Measurements from ENCODE around the gene ZNF35. TPM values are rescaled to one million over a fixed set of nuclear protein-coding genes. Genes with fewer than 3 reads are reported as not detected.

ZNF35 gene
- 4.8 and 5.5 TPM in 2 replicates for total RNA-seq

DNA sequence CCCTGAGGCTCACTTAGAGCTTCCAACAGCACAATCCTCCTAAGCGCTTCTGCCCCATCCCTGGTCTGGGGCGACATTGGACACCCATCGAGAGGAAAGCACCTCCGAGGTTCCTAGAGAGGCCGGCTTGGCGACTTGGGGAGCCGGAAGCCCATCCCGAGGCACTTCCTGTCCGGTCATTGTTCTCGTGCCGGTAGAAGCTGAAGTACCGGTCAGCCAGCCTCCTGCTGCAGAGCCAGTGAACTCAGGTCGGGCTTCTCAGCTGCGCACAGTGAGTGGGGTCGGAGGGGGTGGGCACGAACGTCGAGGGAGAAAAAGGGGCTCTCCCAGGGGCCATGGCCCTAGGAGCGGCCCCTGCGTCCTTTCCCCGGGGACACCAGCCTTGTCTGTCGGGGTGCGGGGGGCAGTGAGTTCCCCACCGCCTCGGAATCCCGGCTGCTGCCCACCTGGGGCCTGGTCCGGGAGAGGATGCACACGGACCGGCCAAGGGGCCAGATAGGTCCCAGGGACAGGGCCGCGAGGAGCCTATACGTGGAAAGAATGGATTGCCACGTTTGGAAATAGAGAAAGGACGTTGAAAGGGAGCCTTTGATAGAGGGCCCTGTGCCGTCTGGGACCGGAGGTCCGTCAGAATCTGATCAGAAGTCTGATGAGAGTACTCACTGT is at the start of gene ZNF35:
ZNF35 (plus strand) TSS at position 169 of the 666 bp plus-strand sequence. CDS start 2,336 bp downstream, outside the sequence.
- Mint-ChIP-seq H3K4me1 (ENCODE audit: low read depth) (no peaks in the 10 kb centered on the region), H3K27me3 (ENCODE audit: insufficient read depth) (no peaks in the 10 kb centered on the region), H3K27ac (peak within 1 kb of the TSS; percentile 40), H3K36me3 (ENCODE audit: low read depth) (peaks cover 20% of the 10 kb centered on the region), H3K9me3 (peaks cover 42% of the 10 kb centered on the region), H3K4me3 (peak within 1 kb of the TSS; percentile 86)
- intact Hi-C loops (cut with micrococcal nuclease), result loop anchor here (1.0 to 10.0 kb wide), 2 partner anchors 24 to 76 kb away; partner anchors contain the start of gene ZNF501
- peak; percentile 1 for DNase-seq (ENCODE audit: low spot score)

DNA sequence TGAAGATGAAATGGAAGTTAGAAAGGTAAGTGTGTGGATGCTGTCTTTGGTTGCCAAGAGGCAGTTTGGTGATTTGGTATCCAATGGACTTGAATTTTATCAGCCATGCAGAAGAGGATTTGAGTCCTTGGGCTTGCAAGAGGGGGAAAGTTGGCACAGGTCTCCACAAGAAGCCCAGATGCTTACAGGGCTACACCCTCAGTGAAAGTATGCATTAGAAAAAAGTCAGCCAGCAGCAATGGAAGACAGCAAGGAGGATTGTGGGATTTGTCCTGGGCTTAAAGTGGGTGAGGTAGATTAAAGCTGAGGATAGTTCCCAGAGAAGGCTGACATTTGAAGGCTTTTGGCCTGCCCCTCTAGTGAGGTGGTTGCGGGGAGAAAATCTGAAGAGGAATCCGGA is 46.8 kb upstream of the ZNF35 start:
- no peaks in the 10 kb centered on the region for H3K4me1 Mint-ChIP-seq (ENCODE audit: low read depth)
- no peak overlapping the region for H3K27ac Mint-ChIP-seq
- peaks cover 24% of the 10 kb centered on the region for H3K9me3 Mint-ChIP-seq
- peaks cover 1% of the 10 kb centered on the region for H3K36me3 Mint-ChIP-seq (ENCODE audit: low read depth)
- intact Hi-C loops (cut with micrococcal nuclease), result no loop called here
- no peaks in the 10 kb centered on the region for H3K27me3 Mint-ChIP-seq (ENCODE audit: insufficient read depth)
- no peak overlapping the region for H3K4me3 Mint-ChIP-seq
- no peak for DNase-seq (ENCODE audit: low spot score)

DNA sequence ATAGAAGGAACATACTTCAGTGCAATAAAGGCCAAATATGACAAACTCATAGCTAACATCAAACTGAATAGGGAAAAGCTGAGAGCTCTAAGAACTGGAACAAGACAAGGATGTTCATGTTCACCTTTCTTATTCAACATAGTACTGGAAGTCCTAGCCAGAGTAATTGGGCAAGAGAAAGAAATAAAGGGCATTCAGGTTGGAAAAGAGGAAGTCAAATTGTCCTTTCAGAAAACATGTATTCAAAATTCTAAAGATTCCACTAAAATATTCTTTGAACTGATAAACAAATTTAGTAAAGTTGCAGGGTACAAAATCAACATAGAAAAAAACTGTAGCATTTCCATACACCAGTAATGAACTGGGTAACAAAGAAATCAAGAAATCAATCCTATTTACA is 35.9 kb upstream of the ZNF35 start:
- Mint-ChIP-seq H3K36me3 (ENCODE audit: low read depth) (no peaks in the 10 kb centered on the region), H3K27ac (no peak overlapping the region)

DNA sequence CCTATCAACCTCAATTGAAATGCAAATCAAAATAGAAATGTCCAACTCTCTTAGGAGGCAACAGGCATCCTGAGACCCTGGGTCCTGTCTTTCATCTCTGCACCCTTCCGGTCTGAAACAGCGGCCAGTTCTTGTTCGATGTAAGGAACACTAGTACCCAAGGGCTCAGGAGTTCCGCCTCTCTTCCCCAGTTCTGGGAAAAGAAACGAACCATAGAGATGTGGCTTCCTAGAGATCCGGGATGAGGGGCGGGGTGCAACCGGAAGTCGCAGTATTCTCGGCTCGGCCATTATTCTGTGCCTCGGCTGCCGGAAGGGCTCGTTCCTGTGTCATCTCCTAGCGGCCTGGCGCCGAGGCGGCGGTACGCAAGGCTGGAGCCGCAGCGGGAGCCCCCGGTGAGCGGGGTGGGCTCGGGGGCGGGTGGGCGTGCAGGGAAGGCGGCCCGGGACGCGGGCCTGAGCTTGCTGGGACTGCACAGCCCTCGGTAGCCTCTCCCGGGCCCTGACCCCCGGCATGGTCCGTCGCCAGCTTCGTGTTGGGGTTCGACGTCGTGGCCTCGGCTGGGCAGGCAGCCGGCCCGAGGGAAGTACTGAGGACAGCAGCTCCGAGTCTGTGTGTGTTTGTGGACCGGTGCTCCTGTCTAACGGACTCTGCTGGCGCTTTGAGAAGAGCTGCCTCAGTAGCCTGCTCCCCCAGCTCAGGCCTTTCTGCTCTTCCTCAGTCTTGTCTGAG is 23.6 kb upstream of the ZNF35 start, which contains the start of gene ZNF197:
ZNF197 (plus strand) TSS at position 288 of the 732 bp plus-strand sequence. CDS start 4,119 bp downstream, outside the sequence.
- peaks cover 25% of the 10 kb centered on the region for H3K4me1 Mint-ChIP-seq (ENCODE audit: low read depth)
- H3K9me3 Mint-ChIP-seq, result peaks cover 8% of the 10 kb centered on the region
- peak; percentile 54 for DNase-seq (ENCODE audit: low spot score)
- H3K27me3 Mint-ChIP-seq (ENCODE audit: insufficient read depth), result no peaks in the 10 kb centered on the region
- H3K4me3 Mint-ChIP-seq, result peak within 1 kb of the TSS; percentile 90
- peak within 1 kb of the TSS; percentile 80 for H3K27ac Mint-ChIP-seq
- H3K36me3 Mint-ChIP-seq (ENCODE audit: low read depth), result peaks cover 17% of the 10 kb centered on the region
- intact Hi-C loops (cut with micrococcal nuclease), result loop anchor here (1.0 to 10.0 kb wide), 9 partner anchors 23 to 930 kb away; partner anchors contain the start of genes ABHD5, KIAA1143, KIF15 and TCAIM

More for the DNA sequence above, 35.9 kb upstream of the ZNF35 start:
- Mint-ChIP-seq H3K27me3 (ENCODE audit: insufficient read depth) (peaks cover 2% of the 10 kb centered on the region), H3K4me1 (ENCODE audit: low read depth) (no peaks in the 10 kb centered on the region), H3K9me3 (peaks cover 13% of the 10 kb centered on the region), H3K4me3 (no peak overlapping the region)
- intact Hi-C loops (cut with micrococcal nuclease), result no loop called here
- DNase-seq (ENCODE audit: low spot score), result no peak

DNA sequence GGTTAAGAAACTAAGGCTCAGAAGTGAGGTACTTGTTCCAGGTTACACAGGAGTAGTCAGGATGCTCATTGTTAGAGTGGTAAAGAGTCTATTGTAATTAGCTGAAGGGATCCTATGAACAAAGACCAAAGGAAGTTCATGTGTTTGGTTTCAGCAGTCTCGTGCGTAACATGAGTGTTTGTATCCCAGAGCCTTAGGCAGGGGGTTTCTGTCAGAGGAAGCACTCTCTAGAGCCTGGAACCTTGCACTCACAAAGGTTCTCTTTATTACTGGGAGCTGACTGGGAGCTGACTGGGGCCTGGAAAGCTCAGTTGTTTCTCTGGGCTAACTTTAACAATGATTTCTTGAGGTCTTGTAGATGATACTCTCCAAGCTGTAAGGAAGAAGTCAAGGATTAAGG is 19.8 kb upstream of the ZNF35 start:
- Mint-ChIP-seq H3K27ac (no peak overlapping the region), H3K27me3 (ENCODE audit: insufficient read depth) (no peaks in the 10 kb centered on the region), H3K4me3 (no peak overlapping the region), H3K9me3 (peaks cover 8% of the 10 kb centered on the region), H3K36me3 (ENCODE audit: low read depth) (peaks cover 43% of the 10 kb centered on the region), H3K4me1 (ENCODE audit: low read depth) (peaks cover 25% of the 10 kb centered on the region)
- intact Hi-C loops (cut with micrococcal nuclease), result loop anchor here (10.0 kb wide), 1 partner anchor 934 kb away; the partner anchor contains the start of gene ABHD5
- DNase-seq (ENCODE audit: low spot score), result no peak

DNA sequence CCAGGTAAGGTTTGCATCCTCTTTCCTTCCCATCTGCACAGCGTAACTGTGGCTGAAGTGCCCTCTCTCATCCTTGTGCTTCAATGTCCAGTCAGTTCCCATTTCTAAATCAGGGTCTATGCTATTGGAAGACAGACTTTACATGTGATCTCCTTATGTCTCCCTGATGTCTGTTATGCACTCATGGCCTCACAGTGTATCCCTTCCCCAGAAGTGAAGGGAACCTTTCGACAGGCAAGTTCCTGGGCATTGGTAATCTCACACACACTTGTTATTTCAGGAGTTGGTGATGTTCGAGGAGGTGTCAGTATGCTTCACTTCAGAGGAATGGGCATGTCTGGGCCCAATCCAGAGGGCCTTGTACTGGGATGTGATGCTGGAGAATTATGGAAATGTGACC is 16.3 kb upstream of the ZNF35 start:
- peaks cover 24% of the 10 kb centered on the region for H3K9me3 Mint-ChIP-seq
- DNase-seq (ENCODE audit: low spot score), result no peak
- peaks cover 65% of the 10 kb centered on the region for H3K36me3 Mint-ChIP-seq (ENCODE audit: low read depth)
- intact Hi-C loops (cut with micrococcal nuclease), result no loop called here
- H3K4me1 Mint-ChIP-seq (ENCODE audit: low read depth), result peaks cover 4% of the 10 kb centered on the region
- H3K27me3 Mint-ChIP-seq (ENCODE audit: insufficient read depth), result no peaks in the 10 kb centered on the region
- H3K27ac Mint-ChIP-seq, result no peak overlapping the region
- no peak overlapping the region for H3K4me3 Mint-ChIP-seq

DNA sequence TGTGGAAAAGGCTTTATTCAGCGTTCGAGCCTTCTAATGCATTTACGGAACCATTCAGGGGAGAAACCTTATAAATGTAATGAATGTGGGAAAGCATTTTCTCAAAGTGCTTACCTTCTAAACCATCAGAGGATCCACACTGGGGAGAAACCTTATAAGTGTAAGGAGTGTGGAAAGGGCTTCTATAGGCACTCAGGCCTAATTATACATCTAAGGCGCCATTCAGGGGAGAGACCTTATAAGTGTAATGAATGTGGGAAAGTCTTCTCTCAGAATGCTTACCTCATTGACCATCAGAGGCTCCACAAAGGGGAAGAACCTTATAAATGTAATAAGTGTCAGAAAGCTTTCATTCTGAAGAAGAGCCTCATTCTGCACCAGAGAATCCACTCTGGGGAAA is 6.2 kb upstream of the ZNF35 start:
- intact Hi-C loops (cut with micrococcal nuclease), result loop anchor here (10.0 kb wide), 1 partner anchor 82 kb away; the partner anchor contains the start of gene ZNF501
- DNase-seq (ENCODE audit: low spot score), result no peak
- H3K9me3 Mint-ChIP-seq, result peaks cover 84% of the 10 kb centered on the region

DNA sequence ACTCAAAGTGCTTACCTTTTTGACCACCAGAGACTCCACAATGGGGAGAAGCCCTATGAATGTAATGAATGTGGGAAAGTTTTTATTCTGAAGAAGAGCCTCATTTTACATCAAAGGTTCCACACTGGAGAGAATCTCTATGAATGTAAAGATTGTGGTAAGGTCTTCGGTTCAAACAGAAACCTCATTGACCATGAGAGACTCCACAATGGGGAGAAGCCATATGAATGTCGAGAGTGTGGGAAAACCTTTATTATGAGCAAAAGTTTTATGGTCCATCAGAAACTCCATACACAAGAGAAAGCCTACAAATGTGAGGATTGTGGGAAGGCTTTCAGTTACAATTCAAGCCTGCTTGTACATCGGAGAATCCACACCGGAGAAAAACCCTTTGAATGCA is 5.5 kb upstream of the ZNF35 start:
- Mint-ChIP-seq H3K4me3 (no peak overlapping the region), H3K4me1 (ENCODE audit: low read depth) (no peaks in the 10 kb centered on the region), H3K27ac (no peak overlapping the region), H3K36me3 (ENCODE audit: low read depth) (peaks cover 56% of the 10 kb centered on the region), H3K27me3 (ENCODE audit: insufficient read depth) (no peaks in the 10 kb centered on the region), H3K9me3 (peaks cover 85% of the 10 kb centered on the region)
- intact Hi-C loops (cut with micrococcal nuclease), result loop anchor here (10.0 kb wide), 1 partner anchor 82 kb away; the partner anchor contains the start of gene ZNF501
- DNase-seq (ENCODE audit: low spot score), result no peak

More for the DNA sequence above, 6.2 kb upstream of the ZNF35 start:
- Mint-ChIP-seq H3K27me3 (ENCODE audit: insufficient read depth) (no peaks in the 10 kb centered on the region), H3K4me3 (no peak overlapping the region), H3K36me3 (ENCODE audit: low read depth) (peaks cover 58% of the 10 kb centered on the region), H3K27ac (no peak overlapping the region), H3K4me1 (ENCODE audit: low read depth) (no peaks in the 10 kb centered on the region)

DNA sequence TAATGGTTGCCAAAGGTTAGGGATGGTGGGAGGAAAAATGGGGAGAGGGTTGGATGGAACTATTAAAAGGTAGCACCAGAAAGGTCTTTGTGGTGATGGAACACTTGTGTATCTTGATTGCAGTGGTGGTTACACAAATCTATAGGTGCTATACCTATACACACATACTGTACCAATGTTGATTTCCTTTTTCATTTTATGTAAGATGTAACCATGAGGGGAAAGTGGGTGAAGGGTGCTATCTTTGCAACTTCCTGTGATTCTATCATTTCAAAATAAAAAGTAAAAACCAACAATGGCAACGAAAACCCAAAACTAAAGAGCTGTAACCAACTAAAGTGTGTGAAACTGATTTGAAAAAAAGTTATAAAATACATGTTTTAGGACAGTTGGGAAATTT is 761 bp upstream of the ZNF35 start:
- Mint-ChIP-seq H3K27ac (no peak overlapping the region), H3K4me3 (peak overlapping the region; percentile 86), H3K36me3 (ENCODE audit: low read depth) (peaks cover 28% of the 10 kb centered on the region), H3K27me3 (ENCODE audit: insufficient read depth) (no peaks in the 10 kb centered on the region), H3K9me3 (peaks cover 45% of the 10 kb centered on the region), H3K4me1 (ENCODE audit: low read depth) (no peaks in the 10 kb centered on the region)
- intact Hi-C loops (cut with micrococcal nuclease), result loop anchor here (1.0 to 10.0 kb wide), 2 partner anchors 23 to 77 kb away; partner anchors contain the start of gene ZNF501
- no peak for DNase-seq (ENCODE audit: low spot score)

DNA sequence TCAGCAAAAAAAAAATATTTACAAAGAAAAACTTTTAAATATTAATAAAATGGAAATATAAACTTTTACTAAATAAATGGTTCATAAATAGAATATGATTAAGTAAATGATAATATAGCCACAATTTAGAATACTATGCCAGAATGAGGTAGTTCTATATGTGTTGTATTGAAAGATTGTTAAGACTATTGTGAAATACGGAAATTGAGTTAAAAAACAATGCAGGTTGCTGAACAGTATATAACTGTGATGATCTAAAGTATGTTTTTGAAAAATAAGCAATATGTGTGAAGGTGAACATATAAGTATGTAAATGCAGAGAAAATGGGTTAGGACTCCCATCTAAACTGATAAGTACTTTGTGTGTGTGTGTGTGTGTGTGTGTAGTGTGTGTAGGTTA is 1.2 kb downstream of the ZNF35 start:
- Mint-ChIP-seq H3K27ac (no peak overlapping the region), H3K36me3 (ENCODE audit: low read depth) (peaks cover 25% of the 10 kb centered on the region)

DNA sequence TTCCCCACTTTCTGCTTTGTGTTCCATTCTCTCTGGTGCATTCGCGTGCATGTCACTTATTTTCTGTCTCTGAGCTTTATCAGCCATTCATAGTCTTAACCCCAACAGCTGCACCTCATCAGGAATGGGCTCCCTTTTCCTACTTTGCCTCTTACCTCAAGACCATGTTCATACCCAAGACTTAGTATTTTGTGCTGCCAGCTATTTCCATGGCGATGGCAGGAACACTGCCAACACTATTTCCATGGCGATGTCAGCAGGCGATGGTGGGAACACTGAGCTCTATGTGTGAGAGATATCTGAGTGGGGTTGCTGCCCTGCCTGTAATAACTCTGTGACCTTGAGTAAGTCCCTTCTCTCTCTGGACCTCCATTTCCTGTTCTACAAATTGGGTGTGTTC is 5.5 kb downstream of the ZNF35 start:
- no peaks in the 10 kb centered on the region for H3K4me1 Mint-ChIP-seq (ENCODE audit: low read depth)
- intact Hi-C loops (cut with micrococcal nuclease), result no loop called here
- no peaks in the 10 kb centered on the region for H3K27me3 Mint-ChIP-seq (ENCODE audit: insufficient read depth)
- H3K9me3 Mint-ChIP-seq, result peaks cover 41% of the 10 kb centered on the region
- H3K36me3 Mint-ChIP-seq (ENCODE audit: low read depth), result peaks cover 42% of the 10 kb centered on the region
- no peak for DNase-seq (ENCODE audit: low spot score)
- no peak overlapping the region for H3K27ac Mint-ChIP-seq
- H3K4me3 Mint-ChIP-seq, result no peak overlapping the region

More for the DNA sequence above, 1.2 kb downstream of the ZNF35 start:
- Mint-ChIP-seq H3K9me3 (peaks cover 46% of the 10 kb centered on the region), H3K4me3 (no peak overlapping the region), H3K27me3 (ENCODE audit: insufficient read depth) (no peaks in the 10 kb centered on the region), H3K4me1 (ENCODE audit: low read depth) (no peaks in the 10 kb centered on the region)
- no peak for DNase-seq (ENCODE audit: low spot score)
- intact Hi-C loops (cut with micrococcal nuclease), result loop anchor here (10.0 kb wide), 1 partner anchor 75 kb away; the partner anchor contains the start of gene ZNF501

DNA sequence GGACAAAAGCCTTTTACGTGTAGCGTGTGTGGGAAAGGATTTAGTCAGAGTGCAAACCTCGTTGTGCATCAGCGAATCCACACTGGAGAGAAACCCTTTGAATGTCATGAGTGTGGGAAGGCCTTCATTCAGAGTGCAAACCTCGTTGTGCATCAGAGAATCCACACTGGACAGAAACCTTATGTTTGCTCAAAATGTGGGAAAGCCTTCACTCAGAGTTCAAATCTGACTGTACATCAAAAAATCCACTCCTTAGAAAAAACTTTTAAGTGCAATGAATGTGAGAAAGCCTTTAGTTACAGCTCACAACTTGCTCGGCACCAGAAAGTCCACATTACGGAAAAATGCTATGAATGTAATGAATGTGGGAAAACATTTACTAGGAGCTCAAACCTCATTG is 10.5 kb downstream of the ZNF35 start:
- intact Hi-C loops (cut with micrococcal nuclease), result no loop called here
- Mint-ChIP-seq H3K27me3 (ENCODE audit: insufficient read depth) (no peaks in the 10 kb centered on the region), H3K36me3 (ENCODE audit: low read depth) (peaks cover 48% of the 10 kb centered on the region), H3K4me1 (ENCODE audit: low read depth) (no peaks in the 10 kb centered on the region), H3K27ac (no peak overlapping the region), H3K9me3 (peaks cover 69% of the 10 kb centered on the region), H3K4me3 (no peak overlapping the region)
- no peak for DNase-seq (ENCODE audit: low spot score)

DNA sequence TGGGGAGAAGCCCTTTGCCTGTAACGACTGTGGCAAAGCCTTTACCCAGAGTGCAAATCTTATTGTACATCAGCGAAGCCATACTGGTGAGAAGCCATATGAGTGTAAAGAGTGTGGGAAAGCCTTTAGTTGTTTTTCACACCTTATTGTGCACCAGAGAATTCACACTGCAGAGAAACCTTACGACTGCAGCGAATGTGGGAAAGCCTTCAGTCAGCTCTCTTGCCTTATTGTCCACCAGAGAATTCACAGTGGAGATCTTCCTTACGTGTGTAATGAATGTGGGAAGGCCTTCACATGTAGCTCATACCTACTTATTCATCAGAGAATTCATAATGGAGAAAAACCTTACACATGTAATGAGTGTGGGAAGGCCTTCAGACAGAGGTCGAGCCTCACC is 10.9 kb downstream of the ZNF35 start:
- DNase-seq (ENCODE audit: low spot score), result no peak
- Mint-ChIP-seq H3K4me3 (no peak overlapping the region), H3K27me3 (ENCODE audit: insufficient read depth) (no peaks in the 10 kb centered on the region), H3K9me3 (peaks cover 65% of the 10 kb centered on the region), H3K4me1 (ENCODE audit: low read depth) (no peaks in the 10 kb centered on the region), H3K36me3 (ENCODE audit: low read depth) (peaks cover 44% of the 10 kb centered on the region), H3K27ac (no peak overlapping the region)
- intact Hi-C loops (cut with micrococcal nuclease), result no loop called here
